GM13976 (cell line): ENCODE results near the gene FAM131A.

Experiments used
- DNase-seq: peaks from one replicate; pipeline ENCODE4 v3.0.0; 2012; ENCODE audit warnings: low spot score
- CTCF ChIP-seq: IDR thresholded peaks from 2 replicates; pipeline ENCODE4 v1.5.1; 2012; ENCODE audit warnings: borderline replicate concordance, mild to moderate bottlenecking; ENCODE audit not compliant: insufficient read depth; ENCODE audit errors: extremely low read depth, missing control alignments, control extremely low read depth
- in situ Hi-C: fragments of 300-500 bp; cut with MboI; formaldehyde crosslinking; loops from one replicate; pipeline ENCODE4 v1.12.0; 2022; ENCODE audit warnings: low sequenced_read_pairs, mixed read lengths, inconsistent platforms; ENCODE audit not compliant: unreplicated experiment

FAM131A gene

DNA sequence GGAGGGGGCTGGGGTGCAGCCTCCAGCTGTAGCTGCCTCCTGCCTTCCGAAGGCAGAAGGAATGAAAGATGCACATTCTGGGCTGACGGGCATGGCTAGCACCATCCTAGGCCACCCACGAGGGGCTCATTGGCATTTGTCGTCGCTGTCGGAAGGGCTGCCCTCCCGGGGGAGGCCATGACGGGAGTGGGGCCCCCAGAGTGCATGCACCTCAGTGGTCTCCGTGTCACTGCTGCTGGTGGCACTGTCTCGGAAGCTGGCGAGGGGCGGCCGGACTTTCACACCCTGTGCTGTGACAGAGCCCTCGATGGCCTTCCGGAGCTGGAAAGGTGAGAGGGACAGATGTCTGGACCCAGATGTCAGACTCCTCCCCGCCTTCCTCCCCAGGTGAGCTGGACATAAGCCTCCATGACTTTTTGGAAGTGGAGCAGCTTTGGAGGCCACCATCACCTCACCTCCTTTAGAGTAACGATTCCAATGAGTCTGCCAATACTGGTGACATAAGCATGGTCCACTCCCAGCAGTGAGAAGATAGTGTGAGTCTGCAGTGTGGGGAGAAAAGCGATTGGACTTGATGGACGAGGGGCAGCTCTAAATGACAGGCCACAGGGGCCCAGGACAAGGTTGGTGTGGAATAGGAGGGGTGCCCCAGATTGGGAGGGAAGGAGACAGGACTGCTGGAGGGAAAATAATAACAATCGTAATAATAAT, 9.2 kb downstream of the FAM131A start:
- no peak for DNase-seq
- in situ Hi-C loops, result no loop called here
- no peak for TF ChIP-seq CTCF

DNA sequence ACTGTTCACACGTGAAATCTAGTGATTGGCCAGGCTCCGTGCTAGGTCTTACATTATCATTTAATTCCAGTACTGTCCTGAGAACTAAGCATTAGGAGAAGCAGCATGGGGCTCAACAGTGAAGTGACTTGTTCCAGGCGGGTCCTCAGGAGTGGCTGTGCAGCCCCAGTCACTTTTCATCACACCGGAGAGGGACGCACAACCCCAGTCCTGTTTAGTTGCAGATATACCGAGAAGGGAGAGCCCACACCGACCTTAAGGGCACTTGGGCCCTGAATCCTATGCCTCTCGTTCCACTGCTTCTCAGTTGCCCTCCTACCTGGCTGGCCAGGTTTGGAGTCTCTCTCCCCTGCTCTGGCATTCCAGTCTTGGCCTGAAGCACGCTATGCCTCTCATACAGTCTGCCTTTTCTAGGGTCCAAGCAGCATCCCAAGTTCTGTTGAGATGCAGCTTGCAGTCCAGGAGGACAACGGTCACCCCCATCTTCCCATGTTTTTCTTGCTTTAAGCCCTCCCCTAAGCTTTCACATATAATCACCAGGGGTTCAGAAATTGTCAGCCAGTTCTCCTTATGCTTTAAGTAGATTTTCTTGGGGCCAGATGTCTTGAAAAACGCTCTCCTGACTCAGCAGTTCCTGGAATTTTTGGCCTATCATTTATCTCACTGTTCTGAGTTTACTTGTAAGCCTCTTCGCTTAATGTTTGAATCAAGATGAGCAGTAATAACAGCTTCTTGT, 10.1 kb downstream of the FAM131A start:
- in situ Hi-C loops, result no loop called here
- DNase-seq, result no peak
- TF ChIP-seq CTCF, result no peak

- in situ Hi-C loops, result no loop called here
- TF ChIP-seq CTCF, result no peak
- no peak for DNase-seq
Observed at GRCh38 chr3:184348057-184348382, 10.6 kb downstream of the FAM131A start.

DNA sequence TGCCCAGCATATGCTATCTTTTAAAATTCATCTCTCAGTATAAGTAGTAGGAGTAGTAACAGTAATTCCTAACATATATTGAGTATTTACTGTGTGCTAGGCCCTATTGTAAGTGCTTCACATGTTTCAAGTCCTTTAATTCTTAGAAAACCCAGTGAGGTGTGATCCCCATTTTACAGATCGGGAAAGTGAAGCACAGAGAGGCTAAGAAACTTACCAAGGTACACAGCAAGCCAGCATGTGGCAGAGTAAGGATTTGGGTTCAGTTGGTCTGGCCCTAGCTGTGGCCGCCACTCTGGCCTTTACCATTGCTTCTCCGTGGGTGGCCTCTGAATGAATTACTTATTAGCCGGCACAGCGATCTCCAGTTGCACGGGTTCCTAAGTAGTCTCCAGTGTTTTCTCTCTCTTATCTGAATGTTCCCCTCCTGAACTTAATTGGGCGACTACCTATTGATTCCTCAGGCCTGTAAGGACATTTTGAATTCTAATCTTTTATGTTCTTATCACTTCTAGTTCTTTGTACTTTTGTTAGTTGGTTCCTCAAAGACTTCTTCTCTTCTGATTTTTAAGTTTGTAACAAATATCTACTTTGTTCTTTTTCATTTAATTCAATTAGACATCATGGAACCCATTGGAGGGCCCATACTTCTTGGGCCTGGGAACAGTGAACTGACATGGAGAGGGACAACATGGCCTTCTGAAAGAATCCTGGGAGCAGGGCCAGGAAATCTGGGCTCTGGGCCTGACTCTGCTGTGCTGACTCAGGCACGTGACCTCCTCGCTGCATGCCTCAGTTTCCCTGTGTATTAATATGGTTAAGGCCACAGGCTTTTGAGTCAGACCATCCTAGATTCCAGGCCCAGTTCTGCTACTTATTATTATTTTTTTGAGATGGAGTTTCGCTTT, 12.4 kb downstream of the FAM131A start:
- DNase-seq, result no peak
- TF ChIP-seq CTCF, result no peak
- in situ Hi-C loops, result no loop called here

GRCh38 chr3:184350618-184351017, 13.2 kb downstream of the FAM131A start:
- in situ Hi-C loops, result no loop called here
- TF ChIP-seq CTCF, result no peak

DNA sequence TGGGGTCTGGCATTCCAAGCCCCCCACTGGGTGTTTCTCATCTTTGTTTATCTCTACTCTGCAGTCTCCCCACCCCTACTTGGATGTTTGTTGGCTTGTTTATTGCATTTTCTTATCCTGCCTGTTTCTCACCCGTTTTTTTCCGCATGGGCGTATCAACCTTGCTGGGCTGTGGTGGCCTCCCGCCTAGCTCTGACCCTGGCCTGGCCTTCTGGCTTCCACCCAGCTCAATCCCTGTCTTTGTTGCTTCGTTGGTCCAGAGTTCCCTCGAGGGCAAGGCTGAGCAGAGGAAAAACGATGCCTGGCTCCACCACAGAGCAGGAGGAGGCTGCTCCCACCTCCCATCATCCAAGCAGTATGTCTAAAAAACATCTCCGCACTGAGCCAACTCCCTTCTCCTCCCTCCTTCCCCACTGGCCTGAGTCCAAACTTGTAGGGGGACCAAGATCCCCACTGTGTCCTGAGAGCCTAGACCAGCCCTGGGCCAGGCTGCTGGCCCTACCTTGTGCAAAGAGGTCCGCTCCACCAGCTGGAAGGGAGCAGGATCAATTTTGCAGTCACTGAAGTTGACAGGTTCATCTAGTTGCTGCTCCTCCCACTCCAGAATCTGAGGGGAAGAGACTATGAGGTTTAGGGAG, 14.2 kb downstream of the FAM131A start:
- DNase-seq, result no peak
- in situ Hi-C loops, result no loop called here
- no peak for TF ChIP-seq CTCF

More at GRCh38 chr3:184350618-184351017, 13.2 kb downstream of the FAM131A start:
- DNase-seq, result no peak
